Thoracic aorta (tissue), 2 donors: ENCODE data around the gene ATP5F1E. TPM values are rescaled to one million over a fixed set of nuclear protein-coding genes. Genes with fewer than 3 reads are reported as not detected.

Experiments
- ATAC-seq: fragments of 150-250 bp; one replicate; pipeline ENCODE4 v1.8.0; 2017; ENCODE audit warnings: low read depth; ENCODE audit not compliant: insufficient number of reproducible peaks, low FRiP score
- DNase-seq: peaks from one replicate; pipeline ENCODE4 v3.0.0-alpha.2; 2020; ENCODE audit warnings: low spot score
- H3K27ac ChIP-seq, 2 donors: fragments of 200-600 bp; sonication (generic); 1 replicate in 1 of 2; 2 replicates in 1 of 2; pipeline ENCODE4 v1.5.1; 2016; ENCODE audit warnings: mild to moderate bottlenecking in 2 of 2, moderate library complexity in 2 of 2
- H3K27me3 ChIP-seq: fragments of 200-600 bp; sonication (generic); replicated peaks from 2 replicates; pipeline ENCODE4 v1.6.0; 2016; ENCODE audit warnings: mild to moderate bottlenecking; ENCODE audit not compliant: insufficient read depth
- H3K36me3 ChIP-seq: fragments of 200-600 bp; sonication (generic); one replicate; pipeline ENCODE4 v1.5.1; 2016
- H3K4me1 ChIP-seq, 2 donors: fragments of 200-600 bp; sonication (generic); 1 replicate in 1 of 2; 2 replicates in 1 of 2; pipeline versions ENCODE4 v1.5.1 to v1.6.0; 2016; ENCODE audit warnings: low read depth in 2 of 2, mild to moderate bottlenecking in 1 of 2; ENCODE audit not compliant: control insufficient read depth in 1 of 2
- H3K4me3 ChIP-seq: fragments of 200-600 bp; sonication (generic); 2 replicates; pipeline ENCODE4 v1.5.1; 2016; ENCODE audit warnings: mild to moderate bottlenecking
- H3K9me3 ChIP-seq: fragments of 200-600 bp; sonication (generic); 2 replicates; pipeline ENCODE4 v1.5.1; 2016
- CTCF ChIP-seq: fragments of 200-600 bp; sonication (generic); IDR thresholded peaks from one replicate; pipeline ENCODE4 v1.5.1; 2019; ENCODE audit warnings: antibody characterized with exemption
- total RNA-seq, 2 donors: library from RNA; depleted of rRNA; stranded (reverse); fragments of >200 nt; gene quantifications; one replicate each; pipeline versions ENCODE4 v1.1.0 to v1.2.3, GENCODE V29; 2016

The ATP5F1E gene
- total RNA-seq, 2 donors from 2014 or later: 16.8 to 21.1 TPM

GRCh38 chr20:59003836-59004492, 28.2 kb downstream of the ATP5F1E start:
- ATAC-seq (no peak), DNase-seq (no peak)
- Histone ChIP-seq H3K27me3 (no peaks in the 10 kb centered on the region), H3K27ac (peak overlapping the region in 1 of 2 donors; percentile 89), H3K4me1 (peaks cover 20 to 41% of the 10 kb centered on the region in 2 donors), H3K9me3 (no peaks in the 10 kb centered on the region), H3K4me3 (peak overlapping the region; percentile 81), H3K36me3 (peaks cover 19% of the 10 kb centered on the region)
- no peak for TF ChIP-seq CTCF

GRCh38 chr20:59002874-59003399, 29.2 kb downstream of the ATP5F1E start:
- TF ChIP-seq CTCF: no peak
- no peak overlapping the region for H3K4me3 ChIP-seq
- H3K27me3 ChIP-seq: no peaks in the 10 kb centered on the region
- H3K27ac ChIP-seq: peak overlapping the region; percentile 11 to 41
- DNase-seq (no peak), ATAC-seq (no peak)
- no peaks in the 10 kb centered on the region for H3K9me3 ChIP-seq
- peaks cover 21% of the 10 kb centered on the region for H3K36me3 ChIP-seq
- peaks cover 20 to 40% of the 10 kb centered on the region in 2 donors for H3K4me1 ChIP-seq

GRCh38 chr20:59002388-59002787, 29.7 kb downstream of the ATP5F1E start:
- Histone ChIP-seq H3K27me3 (no peaks in the 10 kb centered on the region), H3K36me3 (peaks cover 26% of the 10 kb centered on the region), H3K4me3 (no peak overlapping the region), H3K9me3 (no peaks in the 10 kb centered on the region), H3K4me1 (peaks cover 20 to 34% of the 10 kb centered on the region in 2 donors), H3K27ac (no peak overlapping the region)
- TF ChIP-seq CTCF: no peak
- no peak for DNase-seq
- no peak for ATAC-seq

GRCh38 chr20:59001449-59002171, 30.5 kb downstream of the ATP5F1E start:
- ATAC-seq (no peak), DNase-seq (no peak)
- H3K27ac ChIP-seq: no peak overlapping the region
- peaks cover 33% of the 10 kb centered on the region for H3K36me3 ChIP-seq
- TF ChIP-seq CTCF: no peak
- H3K27me3 ChIP-seq: no peaks in the 10 kb centered on the region
- no peaks in the 10 kb centered on the region for H3K9me3 ChIP-seq
- peaks cover 20 to 33% of the 10 kb centered on the region in 2 donors for H3K4me1 ChIP-seq
- H3K4me3 ChIP-seq: no peak overlapping the region

- Histone ChIP-seq H3K36me3 (peaks cover 34% of the 10 kb centered on the region), H3K4me3 (no peak overlapping the region), H3K27ac (no peak overlapping the region), H3K4me1 (peaks cover 20 to 28% of the 10 kb centered on the region in 2 donors), H3K9me3 (no peaks in the 10 kb centered on the region), H3K27me3 (no peaks in the 10 kb centered on the region)
- TF ChIP-seq CTCF: no peak
- DNase-seq: no peak
- no peak for ATAC-seq
Measured at GRCh38 chr20:59001068-59001448, 31.1 kb downstream of the ATP5F1E start.
